OCI-LY3 (cell line): ENCODE results near the gene PKP3.

Experiments used
- CTCF ChIP-seq: fragments of 200-600, 300-600 bp; sonication (generic); IDR thresholded peaks from 2 replicates; pipeline ENCODE4 v1.5.1; 2014; ENCODE audit warnings: antibody characterized with exemption, low read length, low read depth
- EZH2phosphoT487 ChIP-seq: fragments of 200-600 bp; shearing (Covaris generic); IDR thresholded peaks from 2 replicates; pipeline ENCODE4 v1.6.1; 2018; ENCODE audit warnings: antibody characterized with exemption, mixed run types, low read depth

- TF ChIP-seq EZH2phosphoT487 = no peak
- no peak for TF ChIP-seq CTCF
These were observed 28.9 kb upstream of the PKP3 start for GRCh38 chr11:364991-365725.
